Keratinocyte (primary cell): Measurements from ENCODE around the gene HDLBP. TPM values are rescaled to one million over a fixed set of nuclear protein-coding genes. Genes with fewer than 3 reads are reported as not detected.

Experiments used
- DNase-seq: peaks from one replicate; pipeline ENCODE4 v3.0.0-alpha.2; 2011; ENCODE audit warnings: low read depth, missing footprints, low spot score
- FAIRE-seq: peaks from 2 replicates; lab custom pipeline; 2011; peaks lifted over from hg19 to GRCh38; lab: Jason Lieb, UNC
- H2AFZ ChIP-seq: 2 replicates; pipeline ENCODE4 v1.6.0; 2012; ENCODE audit warnings: low read length, control low read depth, inconsistent platforms; ENCODE audit not compliant: control insufficient read depth
- H3K27ac ChIP-seq: 2 replicates; pipeline ENCODE4 v1.5.1; 2011; ENCODE audit warnings: low read length; ENCODE audit not compliant: control insufficient read depth, insufficient read depth
- H3K27me3 ChIP-seq: 3 replicates; pipeline ENCODE4 v1.6.0; 2011; ENCODE audit warnings: low read length; ENCODE audit not compliant: control insufficient read depth, insufficient read depth; ENCODE audit errors: extremely low read depth
- H3K36me3 ChIP-seq, 2 experiments: 2 replicates in 1 of 2; 3 replicates in 1 of 2; pipeline ENCODE4 v1.5.1; 2011; ENCODE audit warnings: low read length in 2 of 2, mild to moderate bottlenecking in 1 of 2; ENCODE audit not compliant: control insufficient read depth in 2 of 2, insufficient read depth in 2 of 2; ENCODE audit errors: extremely low read depth in 1 of 2
- H3K4me1 ChIP-seq: 3 replicates; pipeline ENCODE4 v1.5.1; 2011; ENCODE audit warnings: low read length; ENCODE audit not compliant: control insufficient read depth, insufficient read depth; ENCODE audit errors: extremely low read depth
- H3K4me2 ChIP-seq: 3 replicates; pipeline ENCODE4 v1.6.0; 2011; ENCODE audit warnings: low read depth, low read length; ENCODE audit not compliant: control insufficient read depth, insufficient read depth; ENCODE audit errors: extremely low read depth
- H3K4me3 ChIP-seq, 3 experiments: fragments of 200-600 bp in 1 of 3; sonication (generic) in 1 of 3; 2 replicates in 2 of 3; 3 replicates in 1 of 3; pipeline ENCODE4 v1.5.1; 2011 to 2016; ENCODE audit warnings: low read length in 3 of 3, mild to moderate bottlenecking in 3 of 3, control low read depth in 2 of 3, inconsistent platforms in 1 of 3, low read depth in 1 of 3, mixed read lengths in 1 of 3, mixed run types in 1 of 3, moderate library complexity in 1 of 3; ENCODE audit not compliant: control insufficient read depth in 2 of 3, insufficient read depth in 2 of 3; ENCODE audit errors: extremely low read depth in 1 of 3
- H3K79me2 ChIP-seq: 2 replicates; pipeline ENCODE4 v1.6.0; 2012; ENCODE audit warnings: low read length; ENCODE audit not compliant: control insufficient read depth, insufficient read depth
- H3K9ac ChIP-seq: 3 replicates; pipeline ENCODE4 v1.6.0; 2011; ENCODE audit warnings: low read length; ENCODE audit not compliant: control insufficient read depth, insufficient read depth; ENCODE audit errors: extremely low read depth
- H3K9me1 ChIP-seq: 3 replicates; pipeline ENCODE4 v1.6.0; 2011; ENCODE audit warnings: low read length; ENCODE audit not compliant: control insufficient read depth, insufficient read depth; ENCODE audit errors: extremely low read depth
- H3K9me3 ChIP-seq: 2 replicates; pipeline ENCODE4 v1.5.1; 2012; ENCODE audit warnings: low read depth, low read length; ENCODE audit not compliant: control insufficient read depth
- H4K20me1 ChIP-seq: 3 replicates; pipeline ENCODE4 v1.6.0; 2011; ENCODE audit warnings: low read length; ENCODE audit not compliant: control insufficient read depth, insufficient read depth; ENCODE audit errors: extremely low read depth
- EZH2 ChIP-seq: IDR thresholded peaks from one replicate; pipeline ENCODE4 v1.6.1; 2012; ENCODE audit warnings: inconsistent platforms, mild to moderate bottlenecking, low read length, moderate library complexity
- dilution Hi-C: fragments of 300-500 bp; cut with MboI; formaldehyde crosslinking; loops from one replicate; pipeline ENCODE4 v1.7.0; 2020; ENCODE audit warnings: low sequenced_read_pairs; ENCODE audit not compliant: extremely low pct_ligation_motif_present
- polyA plus RNA-seq, 5 experiments: library from polyadenylated mRNA; depleted of rRNA in 3 of 5; stranded (reverse) in 3 of 5; stranded (forward) in 1 of 5; unstranded in 1 of 5; fragments of >200 nt; gene quantifications; 1 replicate in 1 of 5; 2 replicates in 3 of 5; 3 replicates in 1 of 5; pipeline versions ENCODE4 v1.2.1 to v1.2.3, GENCODE V29; 2011 to 2012; ENCODE audit warnings: missing spikeins in 2 of 5, low read depth in 1 of 5, low replicate concordance in 1 of 5
- TF ChIP-seq, protein P1 (sequence below), 3 experiments: IDR thresholded peaks in 1 of 3; conservative IDR thresholded peaks in 1 of 3; optimal IDR thresholded peaks in 1 of 3; 2 replicates in 2 of 3; 3 replicates in 1 of 3; pipeline versions ENCODE3 to v1.5.1; 2011; ENCODE audit warnings: low read length in 3 of 3, mild to moderate bottlenecking in 3 of 3, moderate library complexity in 2 of 3, control low read depth in 1 of 3, inconsistent platforms in 1 of 3; ENCODE audit not compliant: insufficient read depth in 2 of 3; ENCODE audit errors: extremely low read depth in 1 of 3

HDLBP gene
- polyA plus RNA-seq, 1 donor (not counting 4 experiments of a cell fraction or from before 2014, with no cell fraction given): 289 TPM

DNA sequence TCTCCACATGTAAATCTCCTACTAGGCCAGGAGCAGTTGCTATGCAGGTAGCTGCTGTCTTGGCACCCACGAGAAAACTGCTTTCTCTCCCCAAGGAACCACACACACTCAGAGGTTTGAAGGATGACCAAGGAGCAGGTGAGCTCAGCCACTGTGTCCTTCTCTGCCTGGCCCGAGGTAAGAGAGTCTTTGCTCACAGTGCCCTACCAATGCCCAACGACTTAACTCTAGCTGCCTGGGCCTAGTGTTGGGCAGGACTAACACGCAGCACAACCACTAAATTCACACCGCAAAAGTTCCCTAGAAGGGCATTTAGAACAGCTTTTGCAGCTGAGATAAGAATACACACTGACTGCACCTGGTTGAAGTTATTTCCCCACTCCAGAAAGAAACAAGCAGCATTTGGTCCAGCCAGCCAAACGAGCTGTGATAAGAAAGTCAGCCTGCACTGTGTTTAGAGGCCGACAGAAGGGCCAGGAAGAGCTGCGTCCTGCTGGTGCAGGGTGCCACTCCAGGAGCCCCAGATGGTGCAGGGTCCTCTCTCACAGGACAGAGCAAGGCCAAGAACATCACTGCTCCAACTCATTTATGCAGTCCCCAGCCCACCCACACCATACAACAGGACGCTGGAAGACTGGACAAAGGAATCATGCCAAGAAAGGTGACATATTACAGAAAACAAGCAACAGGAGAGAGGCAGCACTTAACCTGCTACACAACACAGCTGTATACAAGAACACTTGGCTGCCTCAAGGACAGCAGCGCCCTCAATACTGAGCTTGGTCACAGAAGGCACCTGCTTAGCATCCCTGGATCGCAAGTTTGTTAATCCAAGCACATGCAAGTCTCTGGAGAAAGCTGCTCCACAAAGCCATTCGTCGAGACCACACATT, 12.5 kb downstream of the HDLBP start:
- no peak for TF ChIP-seq EZH2
- TF ChIP-seq, protein P1, sequence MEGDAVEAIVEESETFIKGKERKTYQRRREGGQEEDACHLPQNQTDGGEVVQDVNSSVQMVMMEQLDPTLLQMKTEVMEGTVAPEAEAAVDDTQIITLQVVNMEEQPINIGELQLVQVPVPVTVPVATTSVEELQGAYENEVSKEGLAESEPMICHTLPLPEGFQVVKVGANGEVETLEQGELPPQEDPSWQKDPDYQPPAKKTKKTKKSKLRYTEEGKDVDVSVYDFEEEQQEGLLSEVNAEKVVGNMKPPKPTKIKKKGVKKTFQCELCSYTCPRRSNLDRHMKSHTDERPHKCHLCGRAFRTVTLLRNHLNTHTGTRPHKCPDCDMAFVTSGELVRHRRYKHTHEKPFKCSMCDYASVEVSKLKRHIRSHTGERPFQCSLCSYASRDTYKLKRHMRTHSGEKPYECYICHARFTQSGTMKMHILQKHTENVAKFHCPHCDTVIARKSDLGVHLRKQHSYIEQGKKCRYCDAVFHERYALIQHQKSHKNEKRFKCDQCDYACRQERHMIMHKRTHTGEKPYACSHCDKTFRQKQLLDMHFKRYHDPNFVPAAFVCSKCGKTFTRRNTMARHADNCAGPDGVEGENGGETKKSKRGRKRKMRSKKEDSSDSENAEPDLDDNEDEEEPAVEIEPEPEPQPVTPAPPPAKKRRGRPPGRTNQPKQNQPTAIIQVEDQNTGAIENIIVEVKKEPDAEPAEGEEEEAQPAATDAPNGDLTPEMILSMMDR (optimal IDR thresholded peaks at IDR 0.05 in 1 of 3, IDR thresholded peaks at IDR 0.05 in 1 of 3, conservative IDR thresholded peaks at IDR 0.05 in 1 of 3; ENCODE audit: extremely low read depth in 1 of 3, insufficient read depth in 2 of 3, low read length in 3 of 3): no peak
- Histone ChIP-seq H3K4me1 (no peaks in the 10 kb centered on the region), H3K36me3 (peaks cover 0 to 11% of the 10 kb centered on the region in 2 experiments), H3K79me2 (peaks cover 97% of the 10 kb centered on the region), H3K27me3 (no peaks in the 10 kb centered on the region), H3K4me3 (no peak overlapping the region), H3K27ac (no peak overlapping the region), H3K4me2 (no peak overlapping the region), H4K20me1 (peaks cover 21% of the 10 kb centered on the region), H3K9me1 (no peaks in the 10 kb centered on the region), H3K9me3 (no peaks in the 10 kb centered on the region), H2AFZ (no peak overlapping the region), H3K9ac (no peak overlapping the region)
- no peak for DNase-seq
- no peak for FAIRE-seq
- dilution Hi-C loops: no loop called here

DNA sequence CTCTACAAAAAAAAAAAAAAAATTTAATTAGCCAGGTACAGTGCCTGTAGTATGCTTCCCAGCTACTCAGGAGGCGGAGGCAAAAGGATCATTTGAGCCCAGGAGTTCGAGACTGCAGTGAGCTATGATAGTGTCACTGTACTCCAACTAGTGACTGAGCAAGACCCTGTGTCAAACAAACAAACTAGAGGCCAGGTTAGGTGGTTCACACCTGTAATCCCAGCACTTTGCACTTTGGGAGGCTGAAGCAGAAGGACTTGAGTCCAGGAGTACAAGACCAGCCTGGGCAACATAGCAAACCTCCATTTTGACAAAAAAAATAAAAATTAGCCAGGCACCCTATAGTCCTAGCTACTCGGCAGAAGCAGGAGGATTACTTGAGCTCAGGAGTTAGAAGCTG, 13.4 kb downstream of the HDLBP start:
- dilution Hi-C loops: no loop called here
- H3K4me1 ChIP-seq: no peaks in the 10 kb centered on the region
- H3K4me3 ChIP-seq: no peak overlapping the region
- peaks cover 21% of the 10 kb centered on the region for H4K20me1 ChIP-seq
- no peak overlapping the region for H3K27ac ChIP-seq
- no peaks in the 10 kb centered on the region for H3K27me3 ChIP-seq
- H2AFZ ChIP-seq: no peak overlapping the region
- no peak for TF ChIP-seq EZH2
- TF ChIP-seq, protein P1 (optimal IDR thresholded peaks at IDR 0.05 in 1 of 3, IDR thresholded peaks at IDR 0.05 in 1 of 3, conservative IDR thresholded peaks at IDR 0.05 in 1 of 3; ENCODE audit: extremely low read depth in 1 of 3, insufficient read depth in 2 of 3, low read length in 3 of 3): no peak
- H3K9me3 ChIP-seq: no peaks in the 10 kb centered on the region
- no peak overlapping the region for H3K4me2 ChIP-seq
- no peak for DNase-seq
- peaks cover under 1 to 16% of the 10 kb centered on the region in 2 experiments for H3K36me3 ChIP-seq
- no peak overlapping the region for H3K9ac ChIP-seq
- H3K9me1 ChIP-seq: no peaks in the 10 kb centered on the region
- H3K79me2 ChIP-seq: peaks cover 95% of the 10 kb centered on the region
- no peak for FAIRE-seq
